COLO668 (cell line): ENCODE data around the gene GLCE.

Source experiments
- DNase-seq: peaks from one replicate; lab custom pipeline; 2025; ENCODE audit not compliant: unreplicated experiment; lab: John Stamatoyannopoulos, UW

The GLCE gene

DNA sequence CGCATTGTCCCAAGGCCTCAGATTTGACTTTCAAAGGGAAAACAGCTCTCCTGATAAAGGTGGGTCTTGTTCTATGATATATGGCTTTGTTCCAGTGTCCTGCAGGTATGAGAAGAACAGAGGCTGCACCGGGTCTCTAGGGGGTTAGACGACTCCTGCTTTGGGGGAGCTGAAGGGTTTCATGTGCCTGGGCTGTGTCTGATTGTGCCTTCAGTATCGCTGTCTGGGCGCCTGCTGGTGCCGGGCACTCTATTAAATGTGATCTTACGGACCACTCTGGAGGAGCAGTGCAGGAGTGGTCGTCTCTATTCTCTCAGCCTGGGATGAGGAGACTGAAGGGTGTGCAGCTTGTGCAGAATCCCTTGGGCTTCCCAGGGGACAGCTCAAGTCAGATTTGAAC, 154.3 kb downstream of the GLCE start:
- no peak for DNase-seq

DNA sequence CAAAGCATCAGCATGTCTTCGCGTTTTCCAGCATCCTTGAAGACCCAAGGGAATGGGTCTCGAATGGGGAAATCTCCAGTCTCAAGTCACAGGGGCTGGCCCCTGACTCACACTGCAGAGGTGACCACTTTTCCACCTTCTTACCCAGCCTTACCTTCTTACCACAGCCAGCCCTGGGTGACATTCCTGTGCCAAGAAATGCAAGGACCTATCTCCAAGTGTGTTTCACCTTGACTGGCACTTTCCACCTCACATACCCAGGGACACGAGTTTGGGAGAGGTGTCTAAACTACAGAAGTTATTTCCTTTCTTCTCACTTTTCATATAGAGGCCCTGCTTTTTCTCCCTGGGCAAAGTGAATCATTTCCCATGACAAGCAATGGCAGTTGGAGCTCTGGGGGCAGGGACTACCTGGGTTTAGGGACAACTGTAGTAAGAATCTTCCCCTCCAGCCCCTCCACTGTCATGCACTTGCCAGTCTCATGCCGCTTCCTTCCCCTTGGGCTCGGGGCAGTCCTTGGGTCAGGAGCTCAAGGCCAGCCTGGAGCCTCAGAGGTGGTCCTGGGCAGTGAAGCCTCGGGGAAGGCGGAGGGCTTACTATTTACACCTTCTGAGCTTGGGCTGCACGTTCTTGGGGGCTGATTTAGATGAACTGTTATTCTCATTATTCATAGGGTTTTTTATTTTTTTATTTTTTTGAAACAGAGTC, 155.1 kb downstream of the GLCE start:
- no peak for DNase-seq

DNA sequence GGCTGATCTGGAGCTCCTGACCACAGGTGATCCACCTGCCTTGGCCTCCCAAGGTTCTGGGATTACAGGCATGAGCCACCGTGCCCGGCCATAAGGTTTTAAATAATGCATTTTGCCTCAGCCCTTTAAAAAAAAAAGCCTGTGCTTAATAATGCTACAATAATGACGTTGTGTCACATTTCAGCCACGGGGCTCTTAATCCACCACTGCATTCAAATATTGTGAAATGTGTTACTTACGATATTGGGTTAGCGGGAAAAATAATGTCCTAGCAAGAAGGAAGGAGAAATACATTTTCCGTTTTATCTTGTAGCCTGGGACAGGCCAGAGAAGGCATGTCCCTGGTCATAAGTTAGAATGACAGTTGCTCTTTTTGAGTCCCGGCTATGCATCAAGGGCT, 155.9 kb downstream of the GLCE start:
- DNase-seq: no peak

DNA sequence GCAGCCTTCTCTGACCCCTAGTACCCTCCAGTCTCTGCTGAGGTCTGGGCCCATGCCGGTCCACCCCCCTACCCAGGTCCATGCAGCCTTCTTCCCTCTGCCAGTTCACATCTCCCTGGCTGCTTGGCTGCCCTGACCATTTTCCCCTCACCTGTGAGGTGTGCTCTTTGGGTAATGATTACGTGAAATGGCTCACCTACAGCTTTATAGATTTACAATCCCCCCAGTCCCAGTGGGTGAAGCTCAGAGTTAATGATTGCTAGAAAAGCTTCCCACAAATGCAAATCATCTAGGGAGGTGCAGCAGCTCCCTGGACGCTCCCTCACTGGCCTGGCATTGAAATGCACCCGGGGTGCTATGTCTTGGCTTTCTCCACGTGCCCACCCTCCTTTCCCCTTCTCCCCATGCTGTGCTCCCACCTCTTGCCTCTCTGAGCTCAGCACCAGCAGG, 157.0 kb downstream of the GLCE start:
- no peak for DNase-seq

DNA sequence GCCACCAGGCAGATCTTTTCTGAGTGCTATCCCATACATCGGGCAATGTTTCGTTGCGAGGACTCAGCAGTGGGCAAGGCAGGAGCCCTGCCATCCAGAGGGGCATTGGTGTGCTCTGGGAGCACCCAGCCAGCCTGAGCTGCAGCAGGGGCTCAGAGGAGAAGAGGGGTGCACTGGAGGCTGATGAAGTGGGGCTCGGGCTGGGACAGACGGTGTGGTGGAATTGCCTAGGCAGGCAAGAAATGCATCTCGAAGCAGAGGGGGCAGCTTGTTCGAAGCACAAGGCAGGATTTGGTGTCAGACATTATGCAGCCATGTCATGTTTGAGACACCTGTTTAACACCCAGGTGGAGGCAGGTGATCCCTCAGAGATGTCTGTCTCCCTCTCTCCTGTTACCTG, 157.6 kb downstream of the GLCE start:
- no peak for DNase-seq

DNA sequence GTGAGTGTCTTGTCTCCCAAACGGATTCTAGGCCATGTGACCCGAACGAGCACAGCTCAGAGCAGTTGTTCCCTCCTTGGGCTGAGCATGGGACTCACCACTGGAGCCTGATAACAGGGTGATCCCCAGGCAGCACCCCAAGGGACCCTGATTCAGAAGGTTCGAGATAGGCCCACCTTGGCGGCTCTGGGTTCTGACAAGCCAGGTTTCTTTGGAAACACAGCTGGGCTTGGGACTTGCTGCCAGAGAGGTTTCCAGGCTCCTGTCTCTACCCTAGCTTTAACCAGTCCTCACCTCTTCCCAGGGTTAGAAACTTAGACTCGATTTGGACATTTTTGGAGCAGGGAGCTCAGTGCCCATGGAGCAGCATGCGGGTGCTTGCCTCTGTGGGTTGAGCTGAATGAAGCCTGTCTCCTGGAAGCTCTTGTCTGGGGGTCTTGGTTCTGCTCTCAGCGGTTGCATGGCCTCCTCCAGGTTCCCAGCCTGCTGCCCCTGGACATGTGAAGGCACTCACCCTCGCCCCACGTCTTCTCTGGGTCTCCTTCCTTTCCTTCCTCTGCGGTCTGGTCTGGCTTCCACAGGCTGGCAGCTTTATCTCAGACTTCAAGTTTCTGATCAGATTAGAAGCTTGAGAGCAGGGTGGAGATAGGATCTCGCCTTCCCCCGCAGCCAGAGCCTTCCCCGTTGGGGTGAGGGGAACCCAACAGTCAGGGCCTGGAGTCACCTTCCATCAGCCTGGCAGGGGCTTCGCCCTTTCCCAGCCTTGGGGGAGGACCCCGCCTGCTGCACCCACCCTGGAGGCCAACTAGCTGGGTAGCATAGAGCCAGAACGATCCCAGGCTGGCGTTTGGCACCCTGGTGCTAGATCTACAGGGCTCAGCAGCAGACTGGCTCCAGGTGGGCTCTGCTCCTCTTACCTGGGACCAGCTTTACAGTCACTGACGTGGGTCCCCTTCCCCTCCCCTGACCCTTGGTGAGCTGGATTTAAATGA, 159.2 kb downstream of the GLCE start:
- no peak for DNase-seq

DNA sequence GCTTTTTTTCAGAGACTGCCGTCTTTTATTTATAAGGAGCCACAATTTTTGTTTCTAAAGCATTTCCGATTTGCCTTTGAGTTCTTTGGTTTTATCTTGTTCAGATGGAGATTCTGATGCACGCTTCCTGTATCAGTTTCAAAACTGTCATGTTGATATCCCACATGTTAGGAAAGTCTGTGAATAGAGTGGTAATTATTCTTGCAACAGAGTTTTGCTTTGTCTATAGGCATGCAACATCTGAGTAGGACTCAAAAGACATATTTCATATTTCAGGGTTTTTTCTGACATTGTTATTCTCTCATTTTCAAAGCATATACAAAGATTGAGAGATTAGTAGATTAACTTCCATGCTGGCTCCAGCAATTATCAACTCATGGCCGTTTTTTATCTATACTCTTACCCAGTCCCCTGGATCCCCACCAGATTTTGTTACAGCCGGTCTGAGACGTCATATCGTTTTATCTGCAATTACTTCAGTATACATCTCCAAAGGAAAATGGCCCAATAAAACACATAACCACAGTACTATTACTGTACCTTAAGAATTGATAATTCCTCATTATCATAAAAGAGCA, 160.6 kb downstream of the GLCE start:
- no peak for DNase-seq
